ENCODE measurements around the gene REST. TPM values are rescaled to one million over a fixed set of nuclear protein-coding genes. Genes with fewer than 3 reads are reported as not detected.

The REST gene
- total and polyA plus RNA-seq, 2 of the 8 experiments (the other 6 are each of a cell fraction or from before 2014, with no cell fraction given): 10.2 to 66.3 TPM

DNA sequence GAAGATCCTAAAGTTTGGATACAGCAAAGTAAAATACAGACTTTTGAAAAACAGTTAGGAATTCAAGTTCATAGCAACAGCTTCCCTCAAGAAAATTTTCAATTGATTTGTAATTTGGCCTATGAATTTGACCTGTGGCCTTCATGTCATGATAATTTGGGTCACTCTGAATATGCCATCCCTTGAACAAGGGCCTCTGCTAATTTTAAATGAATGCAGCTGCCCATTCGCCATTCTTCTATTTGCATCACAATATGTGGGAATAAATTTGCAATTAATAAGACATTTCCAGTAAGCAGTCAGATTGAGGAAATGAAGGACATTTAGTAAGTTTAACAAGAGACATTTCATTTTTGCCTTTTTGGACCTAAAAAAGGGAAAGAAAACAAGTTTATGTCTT, 1.9 kb upstream of the REST start (continued):
- TF ChIP-seq CHD7 (IDR thresholded peaks at IDR 0.05; ENCODE audit: insufficient replicate concordance, low read length) (no peak), CREB1 (IDR thresholded peaks at IDR 0.05) (no peak), ASH2L (IDR thresholded peaks at IDR 0.05; ENCODE audit: low read length) (no peak), BRCA1 (IDR thresholded peaks at IDR 0.05; ENCODE audit: low read depth, low read length) (no peak), RNF2 (IDR thresholded peaks at IDR 0.05; ENCODE audit: borderline replicate concordance, low read depth, low read length, missing control alignments, poor library complexity, severe bottlenecking) (no peak)

All from H1 (cell line).